NCI-H2196 treated with DMSO at 0.1 percent for 48 hours (cell line): Measurements from ENCODE around the gene GHRL.
"Not testable (repeated sequence)": the region's sequence is repeated elsewhere in the genome, so short reads cannot be mapped to it uniquely, and the experiment has no call there.

ENCODE experiments used
- DNase-seq: peaks from one replicate; lab custom pipeline; 2025; ENCODE audit not compliant: unreplicated experiment; lab: John Stamatoyannopoulos, UW

Gene GHRL

GRCh38 chr3:10300087-10300486 lies 7.3 kb upstream of the GHRL start:
- DNase-seq = no peak

- no peak for DNase-seq
These were observed 6.9 kb upstream of the GHRL start for GRCh38 chr3:10299679-10300078.

- no peak for DNase-seq
These were observed 6.4 kb upstream of the GHRL start for GRCh38 chr3:10299175-10299574.

- DNase-seq = not testable (repeated sequence)
These were observed 5.3 kb upstream of the GHRL start for GRCh38 chr3:10298064-10298463.

GRCh38 chr3:10294030-10294586 lies 1.4 kb upstream of the GHRL start:
- no peak for DNase-seq

- DNase-seq = no peak
These were observed 1.1 kb downstream of the GHRL start for GRCh38 chr3:10291641-10292040.

GRCh38 chr3:10290481-10291176 lies 2.1 kb downstream of the GHRL start:
- DNase-seq = no peak

GRCh38 chr3:10289787-10290355 lies 2.9 kb downstream of the GHRL start:
- no peak for DNase-seq

GRCh38 chr3:10289077-10289476 lies 3.7 kb downstream of the GHRL start:
- no peak for DNase-seq

- no peak for DNase-seq
These were observed 4.2 kb downstream of the GHRL start for GRCh38 chr3:10288575-10288960.

- no peak for DNase-seq
These were observed 4.7 kb downstream of the GHRL start for GRCh38 chr3:10287936-10288574.

GRCh38 chr3:10286596-10287295 lies 6.0 kb downstream of the GHRL start:
- no peak for DNase-seq

- DNase-seq = no peak
These were observed 6.6 kb downstream of the GHRL start for GRCh38 chr3:10286133-10286524.

- DNase-seq = no peak
These were observed 7.2 kb downstream of the GHRL start for GRCh38 chr3:10285272-10286132.

- no peak for DNase-seq
These were observed 8.3 kb downstream of the GHRL start for GRCh38 chr3:10284496-10284895.

- peak; percentile 22 for DNase-seq
These were observed 9.1 kb downstream of the GHRL start for GRCh38 chr3:10283638-10284037.

- no peak for DNase-seq
These were observed 10.8 kb downstream of the GHRL start for GRCh38 chr3:10281951-10282350.

- no peak for DNase-seq
These were observed 12.2 kb downstream of the GHRL start for GRCh38 chr3:10280571-10280970.

GRCh38 chr3:10280177-10280529 lies 12.6 kb downstream of the GHRL start:
- DNase-seq = no peak

GRCh38 chr3:10279384-10280176 lies 13.2 kb downstream of the GHRL start:
- no peak for DNase-seq
